ENCODE data around the gene RPL27A. TPM values are rescaled to one million over a fixed set of nuclear protein-coding genes. Genes with fewer than 3 reads are reported as not detected.
"Not testable (repeated sequence)": the region's sequence is repeated elsewhere in the genome, so short reads cannot be mapped to it uniquely, and the experiment has no call there.

The RPL27A gene
- 2,362 TPM for polyA plus RNA-seq (2013, experiment 1 of 2; ENCODE audit: insufficient read length)
- 2,284 TPM for polyA plus RNA-seq (2013, experiment 2 of 2; ENCODE audit: insufficient read length)

- peak; percentile 97 for DNase-seq
Observed at GRCh38 chr11:8682303-8683114, at the start of gene RPL27A, which contains the start of gene TRIM66. RPL27A (plus strand) TSS chr11:8682792; CDS start chr11:8682814, 22 bp downstream. TRIM66 (minus strand) TSS chr11:8682665; CDS start chr11:8672274, 10,391 bp downstream.

DNA sequence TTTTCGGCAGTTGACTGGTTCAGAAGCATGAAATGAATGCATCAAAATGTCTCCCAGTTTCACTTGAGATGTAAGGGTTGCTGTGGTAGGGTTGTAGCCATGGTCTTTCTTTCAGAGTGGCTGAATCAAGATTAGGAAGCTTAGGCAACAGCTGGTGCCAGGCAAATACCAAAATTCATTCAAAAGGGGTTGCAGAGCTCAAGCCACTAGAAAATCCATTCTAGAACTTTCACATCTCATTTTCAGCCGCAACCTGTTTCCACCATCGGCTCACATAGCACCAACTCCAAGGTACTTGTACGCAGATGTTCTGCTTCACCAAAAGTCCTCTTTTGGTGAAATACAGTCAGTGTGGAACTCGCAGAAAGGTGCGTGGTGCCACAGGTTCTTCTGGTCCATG, 48.1 kb upstream of the RPL27A start:
- no peak for DNase-seq

GRCh38 chr11:8636127-8636526, 46.5 kb upstream of the RPL27A start:
- no peak for DNase-seq

DNA sequence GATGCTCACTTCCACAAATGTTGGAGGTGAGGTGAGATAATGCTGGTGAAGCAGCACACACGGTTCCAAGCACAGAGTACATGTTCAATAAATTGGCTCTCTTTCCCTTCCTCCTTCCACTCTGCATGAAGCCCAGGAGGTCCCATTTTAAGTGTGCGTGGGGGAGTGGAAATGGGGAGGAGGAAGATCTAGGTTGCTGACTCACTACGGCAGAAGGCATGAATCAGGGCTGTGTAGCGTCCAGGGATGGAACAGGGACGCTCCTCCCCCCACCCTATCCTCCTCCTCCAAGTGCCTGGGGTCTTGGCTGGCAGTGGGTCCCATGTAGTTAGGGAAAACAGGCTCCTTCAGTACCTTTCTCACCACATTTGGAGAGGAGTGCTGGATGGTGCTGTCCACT, 44.3 kb upstream of the RPL27A start:
- DNase-seq, result peak; percentile 44

DNA sequence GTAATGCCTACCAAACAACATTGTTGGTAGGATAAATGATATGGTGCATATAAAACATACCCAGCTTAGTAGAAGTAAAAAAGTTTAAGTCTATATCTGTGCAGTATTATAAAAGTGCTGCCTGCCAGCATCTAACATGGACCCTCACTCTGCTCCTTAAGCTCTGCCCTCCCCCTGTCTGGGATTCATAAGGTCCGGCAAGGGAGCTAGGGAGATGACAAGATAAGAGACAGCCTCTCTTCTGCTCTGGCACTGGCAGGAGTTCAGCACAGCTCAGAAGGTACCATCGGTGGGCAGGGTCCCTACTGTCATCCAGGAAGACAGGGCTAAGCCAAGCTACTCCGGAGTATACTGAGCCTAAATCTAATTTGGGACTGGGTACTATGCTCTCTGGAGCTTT, 42.9 kb upstream of the RPL27A start:
- DNase-seq, result no peak

DNA sequence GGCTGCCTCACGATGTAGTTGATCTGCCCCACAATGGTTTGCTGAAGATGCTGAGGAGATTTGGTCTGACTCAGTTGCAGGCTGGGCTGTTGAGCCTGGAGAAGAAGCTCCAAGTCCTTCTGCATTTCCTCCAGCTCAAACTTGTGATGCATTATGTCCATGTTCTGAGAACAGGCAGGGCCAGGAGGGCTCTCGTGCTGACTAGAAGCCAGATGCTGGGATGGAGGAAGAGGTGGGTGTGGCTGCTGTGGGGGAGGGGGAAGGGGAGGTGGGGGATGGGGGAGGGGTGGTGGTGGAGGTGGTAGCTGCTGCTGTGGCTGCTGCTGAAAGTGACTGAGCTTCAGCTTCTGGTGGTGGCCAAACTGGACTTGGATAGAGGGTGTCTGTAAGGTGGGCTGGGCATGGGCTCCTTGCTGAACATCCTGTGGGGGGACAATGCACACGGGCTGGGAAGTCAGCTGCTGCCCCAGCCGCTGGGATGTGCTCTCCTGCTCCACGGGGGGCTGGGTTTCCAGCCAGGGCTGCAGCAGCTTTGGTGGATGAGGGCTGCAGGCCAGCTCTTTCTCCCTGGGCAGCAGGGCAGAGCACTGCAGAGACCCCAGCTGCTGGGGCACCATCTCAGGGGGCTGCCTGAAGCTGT, 42.2 kb upstream of the RPL27A start:
- peak; percentile 9 for DNase-seq

GRCh38 chr11:8641332-8641731, 41.3 kb upstream of the RPL27A start:
- no peak for DNase-seq

DNA sequence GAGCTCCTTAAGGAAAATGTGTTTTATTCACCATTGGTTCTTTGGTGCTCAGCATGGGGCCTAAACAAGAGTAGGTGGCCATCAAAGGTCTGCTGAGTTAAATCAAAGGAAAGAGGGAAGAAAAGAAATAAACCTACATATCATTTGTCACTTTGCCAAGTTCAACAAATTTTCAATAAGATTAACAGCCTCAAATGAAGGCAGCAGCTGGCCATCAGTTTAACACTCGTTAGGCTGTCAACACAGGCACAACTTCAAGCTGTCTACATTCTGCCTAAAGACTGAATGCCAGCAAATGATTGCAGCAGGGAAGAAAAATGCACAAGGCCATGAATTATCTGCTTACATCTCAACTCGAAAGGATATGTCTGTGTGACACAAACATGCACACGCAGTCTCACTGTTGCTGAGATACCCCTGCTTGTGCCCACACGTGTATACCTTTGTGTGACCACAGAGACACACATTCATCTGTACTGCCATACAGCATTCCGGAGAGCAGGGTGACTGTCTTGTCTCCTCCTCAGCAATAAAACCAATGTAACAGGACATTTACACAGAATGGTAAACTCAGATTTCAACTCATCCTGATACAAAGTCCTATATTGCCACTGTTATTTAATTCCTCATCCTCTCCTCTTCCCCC, 40.3 kb upstream of the RPL27A start:
- DNase-seq, result no peak

- DNase-seq, result no peak
Observed at GRCh38 chr11:8646873-8647272, 35.7 kb upstream of the RPL27A start.

GRCh38 chr11:8649361-8649760, 33.2 kb upstream of the RPL27A start:
- peak; percentile 70 for DNase-seq

DNA sequence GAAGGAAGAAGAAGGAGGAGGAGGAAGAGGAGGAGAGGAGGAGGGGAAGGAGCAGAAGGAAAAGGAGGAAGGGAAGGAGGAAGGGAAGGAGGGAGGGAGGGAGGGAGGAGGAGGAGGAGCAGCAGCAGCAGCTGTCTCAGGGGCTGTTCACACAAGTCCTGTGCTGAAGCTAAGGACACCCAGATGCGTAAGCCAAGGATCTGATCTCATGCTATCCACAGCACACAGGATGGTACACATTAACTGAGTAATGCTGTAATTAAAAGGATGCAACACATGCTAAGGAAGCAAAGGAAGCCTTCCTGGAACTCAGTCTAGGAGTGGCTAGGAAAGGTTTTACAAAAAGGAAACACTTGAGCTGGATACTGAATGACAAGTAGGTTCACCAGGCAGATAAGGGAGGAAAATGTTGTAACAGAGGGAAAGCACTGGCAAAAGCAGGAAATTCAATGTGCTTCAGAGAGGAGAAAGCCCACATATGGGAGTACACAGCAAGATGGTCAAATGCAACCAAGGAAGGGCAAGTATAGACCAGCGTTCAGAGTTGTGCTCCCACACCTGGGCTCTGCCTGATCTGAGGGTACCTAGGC, 32.1 kb upstream of the RPL27A start:
- peak; percentile 37 for DNase-seq

- peak; percentile 97 for DNase-seq
Observed at GRCh38 chr11:8652140-8652539, 30.5 kb upstream of the RPL27A start.

DNA sequence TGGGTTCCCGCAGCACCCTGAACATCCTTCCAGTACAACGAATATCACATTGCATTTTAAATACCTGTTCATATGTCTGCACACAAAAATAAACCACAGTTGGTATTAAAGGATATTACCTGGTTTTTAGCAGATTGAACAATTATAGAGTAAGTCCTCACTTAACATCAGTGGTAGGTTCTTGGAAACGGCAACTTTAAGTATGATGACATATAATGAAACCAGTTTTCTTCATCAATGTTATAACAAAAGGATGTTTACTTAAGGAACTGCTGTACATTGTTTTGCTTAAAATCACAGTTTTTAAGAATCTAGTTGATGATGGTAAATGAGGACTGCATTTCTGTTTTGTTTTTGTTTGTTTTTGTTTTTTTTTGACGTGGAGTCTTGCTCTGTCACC, 28.1 kb upstream of the RPL27A start:
- DNase-seq, result peak; percentile 13

DNA sequence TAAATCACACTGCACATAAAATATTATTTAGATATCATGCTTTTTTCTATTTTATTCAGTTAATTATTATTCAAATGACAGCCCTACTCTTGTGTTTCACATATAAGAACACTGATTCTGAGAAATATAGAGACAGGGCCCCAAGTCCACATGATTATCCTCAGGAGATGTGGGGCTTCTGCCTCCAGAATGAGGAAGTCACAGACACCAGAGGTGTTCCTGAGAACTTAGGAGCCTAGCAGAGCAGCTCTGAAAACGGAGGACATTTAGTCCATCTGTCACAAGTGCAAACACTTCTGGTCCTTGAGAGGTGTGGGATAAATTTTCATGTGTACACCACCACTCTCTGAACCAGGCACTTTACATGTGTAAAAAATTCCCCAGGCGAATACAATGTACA, 26.3 kb upstream of the RPL27A start:
- DNase-seq, result no peak

- peak; percentile 77 for DNase-seq
Observed at GRCh38 chr11:8658321-8659057, 24.1 kb upstream of the RPL27A start.

DNA sequence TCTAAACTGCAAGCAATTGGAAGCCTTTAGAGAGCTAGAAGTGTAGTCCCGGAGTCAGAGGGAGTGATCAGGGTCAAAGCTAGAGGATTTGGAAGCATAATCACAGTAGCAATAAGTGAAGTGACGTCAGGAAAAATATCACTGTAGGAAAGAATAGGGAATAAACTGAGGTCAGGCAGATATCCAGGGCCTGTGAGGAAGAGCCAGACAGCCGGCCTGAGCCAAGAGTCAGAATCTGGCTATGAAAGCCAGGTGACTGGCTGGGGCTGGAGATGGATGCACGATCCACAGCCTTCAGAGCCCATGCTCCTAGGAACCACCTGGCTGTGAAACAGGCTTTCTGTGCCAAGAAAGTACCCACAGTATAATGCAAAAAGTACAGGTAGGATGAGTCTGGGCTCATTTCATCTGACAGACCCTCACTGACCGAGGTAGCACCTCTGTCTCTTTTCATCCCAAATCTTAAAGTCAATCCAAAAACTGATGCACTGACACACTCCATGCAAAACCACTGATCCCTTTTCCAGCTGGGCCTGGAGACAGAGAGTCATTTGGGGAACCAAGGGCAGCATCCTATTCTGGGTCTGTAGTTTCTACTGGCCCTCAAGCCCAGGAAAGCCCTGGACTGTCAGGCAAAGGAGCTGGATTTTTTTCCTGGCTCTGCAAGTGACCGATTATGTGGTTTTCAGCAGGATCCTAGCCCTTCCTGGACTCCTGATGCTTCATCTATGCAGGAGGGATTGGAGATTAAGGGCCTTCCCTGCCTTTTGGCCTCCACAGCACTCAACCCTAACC, 21.4 kb upstream of the RPL27A start:
- no peak for DNase-seq

GRCh38 chr11:8665222-8665621, 17.4 kb upstream of the RPL27A start:
- no peak for DNase-seq

- not testable (repeated sequence) for DNase-seq
Observed at GRCh38 chr11:8670081-8670480, 12.5 kb upstream of the RPL27A start.

- peak; percentile 97 for DNase-seq
Observed at GRCh38 chr11:8671193-8671612, 11.4 kb upstream of the RPL27A start.

- no peak for DNase-seq
Observed at GRCh38 chr11:8671651-8672062, 10.9 kb upstream of the RPL27A start.

DNA sequence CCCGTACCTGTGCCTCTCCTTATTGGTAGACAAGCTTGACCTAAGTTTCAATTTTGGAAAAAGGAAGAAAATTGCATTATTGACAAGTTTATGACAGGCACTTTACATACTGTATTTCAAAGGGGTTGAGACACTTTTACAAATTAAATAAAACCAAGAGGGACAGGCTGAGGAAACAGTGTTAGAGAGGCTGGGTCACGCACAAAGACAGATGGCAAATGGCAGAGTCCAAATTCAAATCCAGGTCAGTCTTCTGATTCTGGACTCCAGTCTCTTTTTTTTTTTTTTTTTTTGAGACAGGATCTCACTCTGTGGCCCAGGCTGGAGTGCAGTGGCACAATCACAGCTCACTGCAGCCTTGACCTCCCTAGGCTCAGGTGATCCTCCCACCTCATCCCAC, 10.2 kb upstream of the RPL27A start:
- no peak for DNase-seq

All from fibroblast of skin of scalp (primary cell).